WTC11 (cell line): Measurements from ENCODE around the gene RHBG. TPM values are rescaled to one million over a fixed set of nuclear protein-coding genes. Genes with fewer than 3 reads are reported as not detected.

ENCODE experiments used
- ATAC-seq: fragments of 200-7000 bp; cut with Tn5 transposase; 2 replicates; pipeline ENCODE4 v1.10.0; 2021; ENCODE audit warnings: mild to moderate bottlenecking, moderate library complexity
- CTCF ChIA-PET: fragments of 300-600 bp; sonication (Branson Sonifier 250); formaldehyde crosslinking; loops from one replicate; lab custom pipeline; 2021; ENCODE audit warnings: antibody characterized with exemption; lab: Charles Lee
- POLR2A ChIA-PET: fragments of 350-600 bp; sonication (Branson Sonifier 250); formaldehyde crosslinking; loops from one replicate; lab custom pipeline; 2021; ENCODE audit warnings: antibody characterized with exemption; lab: Charles Lee
- DNase-seq: peaks from one replicate; pipeline ENCODE4 v3.0.0; 2021; ENCODE audit warnings: low spot score
- H3K27ac Mint-ChIP-seq: 2 replicates; pipeline ENCODE4 v1.8.0; 2021; ENCODE audit warnings: mixed read lengths
- H3K27me3 Mint-ChIP-seq: 2 replicates; pipeline ENCODE4 v1.8.0; 2021; ENCODE audit warnings: low read depth, mild to moderate bottlenecking, moderate library complexity, mixed read lengths
- H3K36me3 Mint-ChIP-seq: 2 replicates; pipeline ENCODE4 v1.8.0; 2021; ENCODE audit warnings: mixed read lengths
- H3K4me1 Mint-ChIP-seq: 2 replicates; pipeline ENCODE4 v1.8.0; 2022; ENCODE audit warnings: mixed read lengths
- H3K4me3 Mint-ChIP-seq: 2 replicates; pipeline ENCODE4 v1.8.0; 2021; ENCODE audit warnings: mild to moderate bottlenecking, moderate library complexity, mixed read lengths
- H3K9me3 Mint-ChIP-seq: 2 replicates; pipeline ENCODE4 v1.8.0; 2021; ENCODE audit warnings: mixed read lengths
- CREB1 ChIP-seq: sonication (generic); formaldehyde crosslinking; IDR thresholded peaks from 2 replicates; pipeline ENCODE4 v1.8.0; 2023; ENCODE audit warnings: mild to moderate bottlenecking, missing genetic modification reagents
- E2F5 ChIP-seq: sonication (generic); formaldehyde crosslinking; IDR thresholded peaks from 2 replicates; pipeline ENCODE4 v1.8.1; 2022; ENCODE audit warnings: mild to moderate bottlenecking, moderate library complexity, missing genetic modification reagents
- FOXK1 ChIP-seq: sonication (generic); formaldehyde crosslinking; IDR thresholded peaks from 2 replicates; pipeline ENCODE4 v1.8.0; 2022; ENCODE audit warnings: mild to moderate bottlenecking, moderate library complexity, missing genetic modification reagents
- IRF2 ChIP-seq: sonication (generic); formaldehyde crosslinking; IDR thresholded peaks from 2 replicates; pipeline ENCODE4 v1.8.0; 2022; ENCODE audit warnings: low read depth, missing genetic modification reagents, borderline replicate concordance
- MAX ChIP-seq: sonication (generic); formaldehyde crosslinking; IDR thresholded peaks from 2 replicates; pipeline ENCODE4 v1.8.0; 2022; ENCODE audit warnings: mild to moderate bottlenecking, missing genetic modification reagents
- NR1H2 ChIP-seq: sonication (generic); formaldehyde crosslinking; IDR thresholded peaks from 2 replicates; pipeline ENCODE4 v1.9.0; 2021; ENCODE audit warnings: mild to moderate bottlenecking, moderate library complexity, missing genetic modification reagents
- SMAD4 ChIP-seq: sonication (generic); formaldehyde crosslinking; IDR thresholded peaks from 2 replicates; pipeline ENCODE4 v1.8.0; 2022; ENCODE audit warnings: mild to moderate bottlenecking, missing genetic modification reagents
- TEAD4 ChIP-seq: sonication (generic); formaldehyde crosslinking; IDR thresholded peaks from 2 replicates; pipeline ENCODE4 v1.8.0; 2022; ENCODE audit warnings: mild to moderate bottlenecking, missing genetic modification reagents
- TP53 ChIP-seq: sonication (generic); formaldehyde crosslinking; IDR thresholded peaks from 2 replicates; pipeline ENCODE4 v1.8.1; 2023; ENCODE audit warnings: mild to moderate bottlenecking, missing genetic modification reagents
- ZNF121 ChIP-seq: sonication (generic); formaldehyde crosslinking; IDR thresholded peaks from 2 replicates; pipeline ENCODE4 v1.8.0; 2023; ENCODE audit warnings: missing genetic modification reagents
- ZNF219 ChIP-seq: sonication (generic); formaldehyde crosslinking; IDR thresholded peaks from 2 replicates; pipeline ENCODE4 v1.8.0; 2023; ENCODE audit warnings: missing genetic modification reagents, mild to moderate bottlenecking, borderline replicate concordance
- ZNF671 ChIP-seq: fragments of 250-450 bp; sonication (Bioruptor Pico); IDR thresholded peaks from 2 replicates; pipeline ENCODE4 v1.8.0; 2021; ENCODE audit warnings: mild to moderate bottlenecking
- total RNA-seq: library from RNA; stranded (reverse); gene quantifications from 3 replicates; pipeline ENCODE4 v1.2.3, GENCODE V29; 2021
- TF ChIP-seq, protein P1 (sequence below): sonication (generic); formaldehyde crosslinking; IDR thresholded peaks from 2 replicates; pipeline ENCODE4 v1.8.0; 2023; ENCODE audit warnings: missing genetic modification reagents, mild to moderate bottlenecking, borderline replicate concordance
- TF ChIP-seq, protein P2 (sequence below): sonication (generic); formaldehyde crosslinking; IDR thresholded peaks from 2 replicates; pipeline ENCODE4 v1.8.0; 2022; ENCODE audit warnings: mild to moderate bottlenecking, missing genetic modification reagents
- TF ChIP-seq, protein P3 (sequence below): sonication (generic); formaldehyde crosslinking; IDR thresholded peaks from 2 replicates; pipeline ENCODE4 v1.8.1; 2022; ENCODE audit warnings: missing genetic modification reagents, borderline replicate concordance
- TF ChIP-seq, protein P4 (sequence below): sonication (generic); formaldehyde crosslinking; conservative IDR thresholded peaks from 2 replicates; pipeline ENCODE4 v1.8.1; 2023; ENCODE audit warnings: mild to moderate bottlenecking, low read depth, missing genetic modification reagents, moderate library complexity
- TF ChIP-seq, protein P5 (sequence below): sonication (generic); formaldehyde crosslinking; IDR thresholded peaks from 2 replicates; pipeline ENCODE4 v1.8.0; 2023; ENCODE audit warnings: mild to moderate bottlenecking, missing genetic modification reagents
- TF ChIP-seq, protein P6 (sequence below): fragments of 200-600 bp; IDR thresholded peaks from 2 replicates; pipeline ENCODE4 v1.8.0; 2022; ENCODE audit warnings: antibody characterized with exemption

RHBG gene
- total RNA-seq, 1 experiment from 2014 or later = 1.9 TPM

GRCh38 chr1:156414461-156415064 lies 45.6 kb downstream of the RHBG start (continued):
- TF ChIP-seq, protein P1, sequence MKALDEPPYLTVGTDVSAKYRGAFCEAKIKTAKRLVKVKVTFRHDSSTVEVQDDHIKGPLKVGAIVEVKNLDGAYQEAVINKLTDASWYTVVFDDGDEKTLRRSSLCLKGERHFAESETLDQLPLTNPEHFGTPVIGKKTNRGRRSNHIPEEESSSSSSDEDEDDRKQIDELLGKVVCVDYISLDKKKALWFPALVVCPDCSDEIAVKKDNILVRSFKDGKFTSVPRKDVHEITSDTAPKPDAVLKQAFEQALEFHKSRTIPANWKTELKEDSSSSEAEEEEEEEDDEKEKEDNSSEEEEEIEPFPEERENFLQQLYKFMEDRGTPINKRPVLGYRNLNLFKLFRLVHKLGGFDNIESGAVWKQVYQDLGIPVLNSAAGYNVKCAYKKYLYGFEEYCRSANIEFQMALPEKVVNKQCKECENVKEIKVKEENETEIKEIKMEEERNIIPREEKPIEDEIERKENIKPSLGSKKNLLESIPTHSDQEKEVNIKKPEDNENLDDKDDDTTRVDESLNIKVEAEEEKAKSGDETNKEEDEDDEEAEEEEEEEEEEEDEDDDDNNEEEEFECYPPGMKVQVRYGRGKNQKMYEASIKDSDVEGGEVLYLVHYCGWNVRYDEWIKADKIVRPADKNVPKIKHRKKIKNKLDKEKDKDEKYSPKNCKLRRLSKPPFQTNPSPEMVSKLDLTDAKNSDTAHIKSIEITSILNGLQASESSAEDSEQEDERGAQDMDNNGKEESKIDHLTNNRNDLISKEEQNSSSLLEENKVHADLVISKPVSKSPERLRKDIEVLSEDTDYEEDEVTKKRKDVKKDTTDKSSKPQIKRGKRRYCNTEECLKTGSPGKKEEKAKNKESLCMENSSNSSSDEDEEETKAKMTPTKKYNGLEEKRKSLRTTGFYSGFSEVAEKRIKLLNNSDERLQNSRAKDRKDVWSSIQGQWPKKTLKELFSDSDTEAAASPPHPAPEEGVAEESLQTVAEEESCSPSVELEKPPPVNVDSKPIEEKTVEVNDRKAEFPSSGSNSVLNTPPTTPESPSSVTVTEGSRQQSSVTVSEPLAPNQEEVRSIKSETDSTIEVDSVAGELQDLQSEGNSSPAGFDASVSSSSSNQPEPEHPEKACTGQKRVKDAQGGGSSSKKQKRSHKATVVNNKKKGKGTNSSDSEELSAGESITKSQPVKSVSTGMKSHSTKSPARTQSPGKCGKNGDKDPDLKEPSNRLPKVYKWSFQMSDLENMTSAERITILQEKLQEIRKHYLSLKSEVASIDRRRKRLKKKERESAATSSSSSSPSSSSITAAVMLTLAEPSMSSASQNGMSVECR = peak; percentile 60; the same call in 1 of the 2 replicates
- TF ChIP-seq, protein P2, sequence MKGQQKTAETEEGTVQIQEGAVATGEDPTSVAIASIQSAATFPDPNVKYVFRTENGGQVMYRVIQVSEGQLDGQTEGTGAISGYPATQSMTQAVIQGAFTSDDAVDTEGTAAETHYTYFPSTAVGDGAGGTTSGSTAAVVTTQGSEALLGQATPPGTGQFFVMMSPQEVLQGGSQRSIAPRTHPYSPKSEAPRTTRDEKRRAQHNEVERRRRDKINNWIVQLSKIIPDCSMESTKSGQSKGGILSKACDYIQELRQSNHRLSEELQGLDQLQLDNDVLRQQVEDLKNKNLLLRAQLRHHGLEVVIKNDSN (CRISPR knock-in tag) = peak; percentile 58; the same call in 1 of the 2 replicates
- TF ChIP-seq, protein P3, sequence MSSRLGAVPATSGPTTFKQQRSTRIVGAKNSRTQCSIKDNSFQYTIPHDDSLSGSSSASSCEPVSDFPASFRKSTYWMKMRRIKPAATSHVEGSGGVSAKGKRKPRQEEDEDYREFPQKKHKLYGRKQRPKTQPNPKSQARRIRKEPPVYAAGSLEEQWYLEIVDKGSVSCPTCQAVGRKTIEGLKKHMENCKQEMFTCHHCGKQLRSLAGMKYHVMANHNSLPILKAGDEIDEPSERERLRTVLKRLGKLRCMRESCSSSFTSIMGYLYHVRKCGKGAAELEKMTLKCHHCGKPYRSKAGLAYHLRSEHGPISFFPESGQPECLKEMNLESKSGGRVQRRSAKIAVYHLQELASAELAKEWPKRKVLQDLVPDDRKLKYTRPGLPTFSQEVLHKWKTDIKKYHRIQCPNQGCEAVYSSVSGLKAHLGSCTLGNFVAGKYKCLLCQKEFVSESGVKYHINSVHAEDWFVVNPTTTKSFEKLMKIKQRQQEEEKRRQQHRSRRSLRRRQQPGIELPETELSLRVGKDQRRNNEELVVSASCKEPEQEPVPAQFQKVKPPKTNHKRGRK = no peak
- TF ChIP-seq TEAD4 (0 out of 2 replicates have a peak, but pooled peaks have one; percentile 48), CREB1 (CRISPR knock-in tag) (peak; percentile 51; the same call in 1 of the 2 replicates), SMAD4 (peak; percentile 62; the same call in 1 of the 2 replicates), FOXK1 (CRISPR knock-in tag) (0 out of 2 replicates have a peak, but pooled peaks have one; percentile 45), IRF2 (CRISPR knock-in tag) (no peak), TP53 (CRISPR knock-in tag) (peak; percentile 82; the same call in 1 of the 2 replicates), NR1H2 (CRISPR knock-in tag) (0 out of 2 replicates have a peak, but pooled peaks have one; percentile 62), ZNF219 (0 out of 2 replicates have a peak, but pooled peaks have one; percentile 31), ZNF121 (no peak), ZNF671 (CRISPR knock-in tag) (no peak)
- TF ChIP-seq, protein P4, sequence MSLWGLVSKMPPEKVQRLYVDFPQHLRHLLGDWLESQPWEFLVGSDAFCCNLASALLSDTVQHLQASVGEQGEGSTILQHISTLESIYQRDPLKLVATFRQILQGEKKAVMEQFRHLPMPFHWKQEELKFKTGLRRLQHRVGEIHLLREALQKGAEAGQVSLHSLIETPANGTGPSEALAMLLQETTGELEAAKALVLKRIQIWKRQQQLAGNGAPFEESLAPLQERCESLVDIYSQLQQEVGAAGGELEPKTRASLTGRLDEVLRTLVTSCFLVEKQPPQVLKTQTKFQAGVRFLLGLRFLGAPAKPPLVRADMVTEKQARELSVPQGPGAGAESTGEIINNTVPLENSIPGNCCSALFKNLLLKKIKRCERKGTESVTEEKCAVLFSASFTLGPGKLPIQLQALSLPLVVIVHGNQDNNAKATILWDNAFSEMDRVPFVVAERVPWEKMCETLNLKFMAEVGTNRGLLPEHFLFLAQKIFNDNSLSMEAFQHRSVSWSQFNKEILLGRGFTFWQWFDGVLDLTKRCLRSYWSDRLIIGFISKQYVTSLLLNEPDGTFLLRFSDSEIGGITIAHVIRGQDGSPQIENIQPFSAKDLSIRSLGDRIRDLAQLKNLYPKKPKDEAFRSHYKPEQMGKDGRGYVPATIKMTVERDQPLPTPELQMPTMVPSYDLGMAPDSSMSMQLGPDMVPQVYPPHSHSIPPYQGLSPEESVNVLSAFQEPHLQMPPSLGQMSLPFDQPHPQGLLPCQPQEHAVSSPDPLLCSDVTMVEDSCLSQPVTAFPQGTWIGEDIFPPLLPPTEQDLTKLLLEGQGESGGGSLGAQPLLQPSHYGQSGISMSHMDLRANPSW = no peak
- TF ChIP-seq, all 79 proteins: peak for 16

DNA sequence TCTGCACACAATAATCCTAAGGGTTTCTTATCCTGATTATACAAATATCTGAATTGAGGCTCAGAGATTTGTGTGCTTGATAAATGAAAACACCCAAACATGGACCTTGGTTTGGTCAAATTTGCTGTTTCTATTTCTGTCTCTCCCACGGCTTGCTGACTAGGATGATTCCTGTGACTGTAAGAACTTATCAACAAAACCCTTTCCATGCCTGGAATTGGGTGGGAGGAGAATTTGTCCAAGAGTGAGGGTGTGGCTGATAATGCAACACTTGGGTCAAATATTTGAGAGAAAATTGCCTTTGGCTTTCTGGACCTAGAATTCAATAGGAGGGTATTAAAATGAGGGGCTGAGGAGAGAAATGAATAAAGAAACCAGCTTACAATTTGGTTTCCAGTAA lies 48.0 kb downstream of the RHBG start:
- ATAC-seq (no peak), DNase-seq (no peak)
- peaks cover 70% of the 10 kb centered on the region for H3K27me3 Mint-ChIP-seq
- POLR2A ChIA-PET = no interaction called here
- CTCF ChIA-PET = interaction anchor here (1.0 to 11.1 kb wide), 3 partner anchors 14 to 31 kb away, joined by 4 to 252 read pairs (median 96); no protein-coding TSS in a partner anchor
- no peaks in the 10 kb centered on the region for H3K36me3 Mint-ChIP-seq
- H3K4me3 Mint-ChIP-seq = no peak overlapping the region
- H3K9me3 Mint-ChIP-seq = no peaks in the 10 kb centered on the region
- H3K27ac Mint-ChIP-seq = no peak overlapping the region
- H3K4me1 Mint-ChIP-seq = peaks cover 34% of the 10 kb centered on the region
- TF ChIP-seq MAX = no peak
- TF ChIP-seq TEAD4 = no peak
- no peak for TF ChIP-seq E2F5 (CRISPR knock-in tag)
- TF ChIP-seq, protein P5, sequence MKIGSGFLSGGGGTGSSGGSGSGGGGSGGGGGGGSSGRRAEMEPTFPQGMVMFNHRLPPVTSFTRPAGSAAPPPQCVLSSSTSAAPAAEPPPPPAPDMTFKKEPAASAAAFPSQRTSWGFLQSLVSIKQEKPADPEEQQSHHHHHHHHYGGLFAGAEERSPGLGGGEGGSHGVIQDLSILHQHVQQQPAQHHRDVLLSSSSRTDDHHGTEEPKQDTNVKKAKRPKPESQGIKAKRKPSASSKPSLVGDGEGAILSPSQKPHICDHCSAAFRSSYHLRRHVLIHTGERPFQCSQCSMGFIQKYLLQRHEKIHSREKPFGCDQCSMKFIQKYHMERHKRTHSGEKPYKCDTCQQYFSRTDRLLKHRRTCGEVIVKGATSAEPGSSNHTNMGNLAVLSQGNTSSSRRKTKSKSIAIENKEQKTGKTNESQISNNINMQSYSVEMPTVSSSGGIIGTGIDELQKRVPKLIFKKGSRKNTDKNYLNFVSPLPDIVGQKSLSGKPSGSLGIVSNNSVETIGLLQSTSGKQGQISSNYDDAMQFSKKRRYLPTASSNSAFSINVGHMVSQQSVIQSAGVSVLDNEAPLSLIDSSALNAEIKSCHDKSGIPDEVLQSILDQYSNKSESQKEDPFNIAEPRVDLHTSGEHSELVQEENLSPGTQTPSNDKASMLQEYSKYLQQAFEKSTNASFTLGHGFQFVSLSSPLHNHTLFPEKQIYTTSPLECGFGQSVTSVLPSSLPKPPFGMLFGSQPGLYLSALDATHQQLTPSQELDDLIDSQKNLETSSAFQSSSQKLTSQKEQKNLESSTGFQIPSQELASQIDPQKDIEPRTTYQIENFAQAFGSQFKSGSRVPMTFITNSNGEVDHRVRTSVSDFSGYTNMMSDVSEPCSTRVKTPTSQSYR = no peak
- TF ChIP-seq, protein P6, sequence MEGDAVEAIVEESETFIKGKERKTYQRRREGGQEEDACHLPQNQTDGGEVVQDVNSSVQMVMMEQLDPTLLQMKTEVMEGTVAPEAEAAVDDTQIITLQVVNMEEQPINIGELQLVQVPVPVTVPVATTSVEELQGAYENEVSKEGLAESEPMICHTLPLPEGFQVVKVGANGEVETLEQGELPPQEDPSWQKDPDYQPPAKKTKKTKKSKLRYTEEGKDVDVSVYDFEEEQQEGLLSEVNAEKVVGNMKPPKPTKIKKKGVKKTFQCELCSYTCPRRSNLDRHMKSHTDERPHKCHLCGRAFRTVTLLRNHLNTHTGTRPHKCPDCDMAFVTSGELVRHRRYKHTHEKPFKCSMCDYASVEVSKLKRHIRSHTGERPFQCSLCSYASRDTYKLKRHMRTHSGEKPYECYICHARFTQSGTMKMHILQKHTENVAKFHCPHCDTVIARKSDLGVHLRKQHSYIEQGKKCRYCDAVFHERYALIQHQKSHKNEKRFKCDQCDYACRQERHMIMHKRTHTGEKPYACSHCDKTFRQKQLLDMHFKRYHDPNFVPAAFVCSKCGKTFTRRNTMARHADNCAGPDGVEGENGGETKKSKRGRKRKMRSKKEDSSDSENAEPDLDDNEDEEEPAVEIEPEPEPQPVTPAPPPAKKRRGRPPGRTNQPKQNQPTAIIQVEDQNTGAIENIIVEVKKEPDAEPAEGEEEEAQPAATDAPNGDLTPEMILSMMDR = no peak
- no peak for TF ChIP-seq NR1H2 (CRISPR knock-in tag)
